GM12878 (cell line): ENCODE measurements around the gene EML1. TPM values are rescaled to one million over a fixed set of nuclear protein-coding genes. Genes with fewer than 3 reads are reported as not detected.

Source experiments
- CUX1 ChIP-seq: IDR thresholded peaks from 2 replicates; pipeline ENCODE4 v1.6.1; 2012; ENCODE audit warnings: improper control_type of control experiment, low read depth, low read length; ENCODE audit not compliant: insufficient replicate concordance
- E2F8 ChIP-seq: fragments of 450-650 bp; IDR thresholded peaks from 2 replicates; pipeline ENCODE4 v1.6.1; 2018; ENCODE audit warnings: mild to moderate bottlenecking, low read depth, moderate library complexity; ENCODE audit not compliant: partially characterized antibody
- ETV6 ChIP-seq, 2 experiments: fragments of 450-650 bp in 1 of 2; IDR thresholded peaks in 1 of 2; conservative IDR thresholded peaks in 1 of 2; 2 replicates each; pipeline ENCODE4 v1.6.1; 2014; ENCODE audit warnings: antibody characterized with exemption in 1 of 2, borderline replicate concordance in 1 of 2, low read depth in 1 of 2, mild to moderate bottlenecking in 1 of 2, moderate library complexity in 1 of 2
- HDAC2 ChIP-seq: fragments of 200-600 bp; sonication (generic); IDR thresholded peaks from 2 replicates; pipeline ENCODE4 v1.6.1; 2017
- RCOR1 ChIP-seq: conservative IDR thresholded peaks from 2 replicates; pipeline ENCODE4 v1.6.1; 2012; ENCODE audit warnings: low read depth, low read length, improper control_type of control experiment
- SMC3 ChIP-seq: IDR thresholded peaks from 2 replicates; pipeline ENCODE4 v1.6.1; 2011; ENCODE audit warnings: low read length, improper control_type of control experiment, borderline replicate concordance
- YBX1 ChIP-seq: fragments of 450-650 bp; IDR thresholded peaks from 2 replicates; pipeline ENCODE4 v1.6.1; 2016; ENCODE audit warnings: antibody characterized with exemption
- YY1 ChIP-seq: IDR thresholded peaks from 2 replicates; pipeline ENCODE4 v1.6.1; 2011; ENCODE audit warnings: low read depth, mild to moderate bottlenecking, low read length
- ZNF207 ChIP-seq: fragments of 450-650 bp; IDR thresholded peaks from 2 replicates; pipeline ENCODE4 v1.6.1; 2014; ENCODE audit warnings: antibody characterized with exemption, mild to moderate bottlenecking, borderline replicate concordance
- polyA plus RNA-seq, 11 experiments: library from polyadenylated mRNA; depleted of rRNA in 4 of 11; unstranded in 6 of 11; stranded (reverse) in 5 of 11; fragments of >200 nt; fragmentation: Nextera tagmentation in 4 of 11; fragmentation: Illumina TruSeq in 1 of 11; extraction: Ambion mirVana in 4 of 11; extraction: Trizol in 1 of 11; gene quantifications; 1 replicate in 1 of 11; 2 replicates in 10 of 11; pipeline versions ENCODE4 v1.2.1 to v1.2.3, GENCODE V29; 2011 to 2016; ENCODE audit warnings: inconsistent platforms in 2 of 11, missing spikeins in 2 of 11, low read depth in 1 of 11
- total RNA-seq, 4 experiments: library from RNA; depleted of rRNA in 3 of 4; stranded (reverse); fragments of >200 nt in 3 of 4; fragmentation: Illumina TruSeq in 1 of 4; extraction: Trizol in 1 of 4; gene quantifications; 2 replicates each; pipeline versions ENCODE4 v1.2.1 to v1.2.3, GENCODE V29; 2013 to 2021

The EML1 gene
- total and polyA plus RNA-seq, 10 of the 15 experiments (the other 5 are each of a cell fraction or from before 2014, with no cell fraction given) = 0.05 to 3.4 (median 0.11) TPM; not detected in 3

GRCh38 chr14:99976021-99976420 is 182.8 kb downstream of the EML1 start (continued):
- TF ChIP-seq E2F8 (no peak), CUX1 (no peak), SMC3 (no peak), ETV6 (conservative IDR thresholded peaks at IDR 0.05 in 1 of 2, IDR thresholded peaks at IDR 0.05 in 1 of 2; ENCODE audit: borderline replicate concordance in 1 of 2, low read depth in 1 of 2) (no peak), RCOR1 (no peak), ZNF207 (no peak), HDAC2 (no peak), YBX1 (no peak), YY1 (no peak)
